Measurements from ENCODE around the gene FARP1. TPM values are rescaled to one million over a fixed set of nuclear protein-coding genes. Genes with fewer than 3 reads are reported as not detected.

The FARP1 gene
- total and polyA plus RNA-seq, 4 experiments from 2014 or later, result 0.26 to 1.5 (median 0.42) TPM; not detected in 1

GRCh38 chr13:98439896-98440295 is 297.0 kb downstream of the FARP1 start:
- no peaks in the 10 kb centered on the region for H3K36me3 ChIP-seq (ENCODE audit: insufficient read depth, low read length)
- H3K4me1 Mint-ChIP-seq, result peaks cover under 1 to 17% (median 5%) of the 10 kb centered on the region in 4 donors
- no peaks in the 10 kb centered on the region for H3K27me3 ChIP-seq (ENCODE audit: insufficient read depth, low read length)
- ChIA-PET CTCF (ENCODE audit: partially characterized antibody) (interaction anchor here (9.5 kb wide), 1 partner anchor 211 kb away, joined by 345 read pairs; no protein-coding TSS in a partner anchor), POLR2A (ENCODE audit: partially characterized antibody) (no interaction called here)
- peaks cover 3% of the 10 kb centered on the region for H3K4me1 ChIP-seq (ENCODE audit: insufficient read depth, low read length)
- intact Hi-C loops (cut with micrococcal nuclease), result no loop called here
- H3K27ac Mint-ChIP-seq, result no peak overlapping the region
- H3K27ac ChIP-seq (ENCODE audit: low read depth, low read length), result no peak overlapping the region
- H3K4me3 ChIP-seq (ENCODE audit: low read length in 2 of 2), result no peak overlapping the region
- peaks cover 0 to 10% of the 10 kb centered on the region in 2 donors for H3K27me3 Mint-ChIP-seq
- no peaks in the 10 kb centered on the region for H3K9me3 Mint-ChIP-seq
- no peaks in the 10 kb centered on the region for H3K36me3 Mint-ChIP-seq
- no peak for DNase-seq
- H3K9me3 ChIP-seq (ENCODE audit: control insufficient read depth in 1 of 2, low read length in 2 of 2), result no peaks in the 10 kb centered on the region
- H3K4me3 Mint-ChIP-seq, result no peak overlapping the region

- CTCF ChIA-PET (ENCODE audit: partially characterized antibody), result interaction anchor here (2.2 to 9.5 kb wide), 2 partner anchors 11 to 211 kb away, joined by 5 to 345 read pairs; no protein-coding TSS in a partner anchor
- H3K27me3 ChIP-seq (ENCODE audit: insufficient read depth, low read length), result no peaks in the 10 kb centered on the region
- H3K4me1 ChIP-seq (ENCODE audit: insufficient read depth, low read length), result peaks cover 9% of the 10 kb centered on the region
- Mint-ChIP-seq H3K27ac (no peak overlapping the region), H3K27me3 (peaks cover 0 to 4% of the 10 kb centered on the region in 2 donors), H3K4me3 (no peak overlapping the region), H3K36me3 (peaks cover 0 to 2% of the 10 kb centered on the region in 2 donors), H3K9me3 (no peaks in the 10 kb centered on the region), H3K4me1 (peaks cover 5 to 23% (median 10%) of the 10 kb centered on the region in 4 donors)
- DNase-seq, result no peak
- intact Hi-C loops (cut with micrococcal nuclease), result no loop called here
- H3K4me3 ChIP-seq (ENCODE audit: low read length in 2 of 2), result no peak overlapping the region
- POLR2A ChIA-PET (ENCODE audit: partially characterized antibody), result no interaction called here
- H3K9me3 ChIP-seq (ENCODE audit: control insufficient read depth in 1 of 2, low read length in 2 of 2), result no peaks in the 10 kb centered on the region
- no peaks in the 10 kb centered on the region for H3K36me3 ChIP-seq (ENCODE audit: insufficient read depth, low read length)
- no peak overlapping the region for H3K27ac ChIP-seq (ENCODE audit: low read depth, low read length)
Observed at GRCh38 chr13:98440390-98441055, 297.6 kb downstream of the FARP1 start.

GRCh38 chr13:98441056-98441676 is 298.3 kb downstream of the FARP1 start:
- Mint-ChIP-seq H3K36me3 (peaks cover 0 to 3% of the 10 kb centered on the region in 2 donors), H3K9me3 (no peaks in the 10 kb centered on the region), H3K27me3 (peaks cover 0 to under 1% of the 10 kb centered on the region in 2 donors), H3K27ac (peak overlapping the region in 1 of 7 donors; percentile 46), H3K4me3 (no peak overlapping the region), H3K4me1 (peaks cover 7 to 27% (median 13%) of the 10 kb centered on the region in 4 donors)
- no peak overlapping the region for H3K27ac ChIP-seq (ENCODE audit: low read depth, low read length)
- no peak overlapping the region for H3K4me3 ChIP-seq (ENCODE audit: low read length in 2 of 2)
- no peaks in the 10 kb centered on the region for H3K36me3 ChIP-seq (ENCODE audit: insufficient read depth, low read length)
- no peaks in the 10 kb centered on the region for H3K27me3 ChIP-seq (ENCODE audit: insufficient read depth, low read length)
- ChIA-PET POLR2A (ENCODE audit: partially characterized antibody) (interaction anchor here (0.6 kb wide), 1 partner anchor 95 kb away, joined by 3 read pairs; no protein-coding TSS in a partner anchor), CTCF (ENCODE audit: partially characterized antibody) (interaction anchor here (2.2 to 9.5 kb wide), 2 partner anchors 11 to 210 kb away, joined by 5 to 345 read pairs; no protein-coding TSS in a partner anchor)
- DNase-seq, result no peak
- intact Hi-C loops (cut with micrococcal nuclease), result no loop called here
- no peaks in the 10 kb centered on the region for H3K9me3 ChIP-seq (ENCODE audit: control insufficient read depth in 1 of 2, low read length in 2 of 2)
- peaks cover 14% of the 10 kb centered on the region for H3K4me1 ChIP-seq (ENCODE audit: insufficient read depth, low read length)

GRCh38 chr13:98442391-98443230 is 299.7 kb downstream of the FARP1 start:
- Histone ChIP-seq H3K27ac (ENCODE audit: low read depth, low read length) (no peak overlapping the region), H3K27me3 (ENCODE audit: insufficient read depth, low read length) (no peaks in the 10 kb centered on the region), H3K4me1 (ENCODE audit: insufficient read depth, low read length) (peaks cover 14% of the 10 kb centered on the region), H3K4me3 (ENCODE audit: low read length in 2 of 2) (no peak overlapping the region), H3K9me3 (ENCODE audit: control insufficient read depth in 1 of 2, low read length in 2 of 2) (no peaks in the 10 kb centered on the region), H3K36me3 (ENCODE audit: insufficient read depth, low read length) (no peaks in the 10 kb centered on the region)
- H3K4me1 Mint-ChIP-seq, result peaks cover 7 to 34% (median 13%) of the 10 kb centered on the region in 4 donors
- peak overlapping the region in 1 of 7 donors; percentile 29 for H3K27ac Mint-ChIP-seq
- intact Hi-C loops (cut with micrococcal nuclease), result no loop called here
- H3K36me3 Mint-ChIP-seq, result peaks cover 4 to 5% of the 10 kb centered on the region in 2 donors
- POLR2A ChIA-PET (ENCODE audit: partially characterized antibody), result no interaction called here
- no peak for DNase-seq
- H3K9me3 Mint-ChIP-seq, result no peaks in the 10 kb centered on the region
- no peak overlapping the region for H3K4me3 Mint-ChIP-seq
- H3K27me3 Mint-ChIP-seq, result no peaks in the 10 kb centered on the region
- CTCF ChIA-PET (ENCODE audit: partially characterized antibody), result interaction anchor here (2.2 to 9.5 kb wide), 2 partner anchors 9 to 209 kb away, joined by 5 to 345 read pairs; no protein-coding TSS in a partner anchor

GRCh38 chr13:98443329-98443728 is 300.4 kb downstream of the FARP1 start:
- Mint-ChIP-seq H3K27ac (peak overlapping the region in 2 of 7 donors; percentile 29 to 68), H3K9me3 (no peaks in the 10 kb centered on the region), H3K4me1 (peaks cover 7 to 35% (median 15%) of the 10 kb centered on the region in 4 donors), H3K4me3 (no peak overlapping the region), H3K27me3 (no peaks in the 10 kb centered on the region), H3K36me3 (peaks cover 5 to 7% of the 10 kb centered on the region in 2 donors)
- Histone ChIP-seq H3K4me1 (ENCODE audit: insufficient read depth, low read length) (peaks cover 14% of the 10 kb centered on the region), H3K9me3 (ENCODE audit: control insufficient read depth in 1 of 2, low read length in 2 of 2) (no peaks in the 10 kb centered on the region), H3K27me3 (ENCODE audit: insufficient read depth, low read length) (no peaks in the 10 kb centered on the region), H3K4me3 (ENCODE audit: low read length in 2 of 2) (no peak overlapping the region), H3K27ac (ENCODE audit: low read depth, low read length) (no peak overlapping the region), H3K36me3 (ENCODE audit: insufficient read depth, low read length) (no peaks in the 10 kb centered on the region)
- POLR2A ChIA-PET (ENCODE audit: partially characterized antibody), result no interaction called here
- intact Hi-C loops (cut with micrococcal nuclease), result no loop called here
- CTCF ChIA-PET (ENCODE audit: partially characterized antibody), result interaction anchor here (9.5 kb wide), 1 partner anchor 208 kb away, joined by 345 read pairs; no protein-coding TSS in a partner anchor
- no peak for DNase-seq

GRCh38 chr13:98443800-98444325 is 301.0 kb downstream of the FARP1 start:
- Histone ChIP-seq H3K4me3 (ENCODE audit: low read length in 2 of 2) (no peak overlapping the region), H3K27me3 (ENCODE audit: insufficient read depth, low read length) (no peaks in the 10 kb centered on the region), H3K27ac (ENCODE audit: low read depth, low read length) (no peak overlapping the region), H3K9me3 (ENCODE audit: control insufficient read depth in 1 of 2, low read length in 2 of 2) (no peaks in the 10 kb centered on the region), H3K4me1 (ENCODE audit: insufficient read depth, low read length) (peaks cover 14% of the 10 kb centered on the region), H3K36me3 (ENCODE audit: insufficient read depth, low read length) (peaks cover 1% of the 10 kb centered on the region)
- intact Hi-C loops (cut with micrococcal nuclease), result loop anchor here (2.0 kb wide), 1 partner anchor 33 kb away; no protein-coding TSS in a partner anchor
- peak overlapping the region in 3 of 7 donors; percentile 48 to 91 (median 70) for H3K27ac Mint-ChIP-seq
- H3K4me3 Mint-ChIP-seq, result no peak overlapping the region
- POLR2A ChIA-PET (ENCODE audit: partially characterized antibody), result interaction anchor here (1.9 kb wide), 1 partner anchor 133 kb away, joined by 6 read pairs; the partner anchor contains the start of gene STK24
- DNase-seq, result no peak
- H3K36me3 Mint-ChIP-seq, result peaks cover 8 to 10% of the 10 kb centered on the region in 2 donors
- peaks cover 7 to 37% (median 18%) of the 10 kb centered on the region in 4 donors for H3K4me1 Mint-ChIP-seq
- no peaks in the 10 kb centered on the region for H3K27me3 Mint-ChIP-seq
- CTCF ChIA-PET (ENCODE audit: partially characterized antibody), result interaction anchor here (1.1 to 9.5 kb wide), 9 partner anchors 22 to 231 kb away, joined by 3 to 345 read pairs (median 17); no protein-coding TSS in a partner anchor
- H3K9me3 Mint-ChIP-seq, result no peaks in the 10 kb centered on the region
